Bronchial epithelial cell (primary cell): ENCODE results near the gene TMEM117. TPM values are rescaled to one million over a fixed set of nuclear protein-coding genes. Genes with fewer than 3 reads are reported as not detected.

Experiments used
- DNase-seq: peaks from one replicate; pipeline ENCODE4 v3.0.0-alpha.2; 2010; ENCODE audit warnings: low read depth
- FAIRE-seq: peaks from 2 replicates; lab custom pipeline; 2011; peaks lifted over from hg19 to GRCh38; lab: Jason Lieb, UNC
- H3K27me3 ChIP-seq: 2 replicates; pipeline ENCODE4 v1.5.1; 2011; ENCODE audit warnings: low read length; ENCODE audit not compliant: control insufficient read depth, insufficient read depth
- H3K36me3 ChIP-seq: 2 replicates; pipeline ENCODE4 v1.5.1; 2011; ENCODE audit warnings: low read length; ENCODE audit not compliant: control insufficient read depth, insufficient read depth
- H3K4me3 ChIP-seq: 2 replicates; pipeline ENCODE4 v1.5.1; 2011; ENCODE audit warnings: mild to moderate bottlenecking, low read depth, low read length, control low read depth
- total RNA-seq: library from RNA; depleted of rRNA; stranded (reverse); fragments of >200 nt; gene quantifications from 2 replicates; pipeline ENCODE4 v1.2.1, GENCODE V29; 2014
- TF ChIP-seq, protein P1 (sequence below): IDR thresholded peaks from 2 replicates; pipeline ENCODE4 v1.5.1; 2011; ENCODE audit warnings: mild to moderate bottlenecking, moderate library complexity, low read length, control low read depth, inconsistent platforms; ENCODE audit not compliant: insufficient read depth, severe bottlenecking

TMEM117 gene
- total RNA-seq, 1 donor from 2014 or later, result 6.6 TPM

DNA sequence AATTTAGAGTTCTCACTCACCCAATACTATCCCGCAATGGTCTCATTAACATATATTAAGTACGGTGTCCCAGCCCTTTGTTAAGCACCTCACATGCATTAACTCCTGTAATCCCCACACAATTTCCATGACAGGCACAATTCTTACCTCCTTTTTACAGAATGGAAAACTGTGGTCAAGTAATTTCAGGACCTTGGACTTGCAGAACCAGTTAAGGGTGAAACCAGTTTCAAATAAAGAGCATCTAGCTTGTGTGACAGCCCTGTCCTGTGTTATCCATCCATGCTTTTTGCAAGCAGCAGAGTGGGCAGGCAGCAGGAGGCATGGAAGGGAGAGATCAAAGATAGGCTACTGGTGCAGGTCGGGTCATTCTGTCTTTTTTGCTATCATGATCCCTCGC, 569.4 kb downstream of the TMEM117 start:
- Histone ChIP-seq H3K4me3 (no peak overlapping the region), H3K36me3 (no peaks in the 10 kb centered on the region), H3K27me3 (no peaks in the 10 kb centered on the region)
- DNase-seq (no peak), FAIRE-seq (no peak)
- TF ChIP-seq, protein P1, sequence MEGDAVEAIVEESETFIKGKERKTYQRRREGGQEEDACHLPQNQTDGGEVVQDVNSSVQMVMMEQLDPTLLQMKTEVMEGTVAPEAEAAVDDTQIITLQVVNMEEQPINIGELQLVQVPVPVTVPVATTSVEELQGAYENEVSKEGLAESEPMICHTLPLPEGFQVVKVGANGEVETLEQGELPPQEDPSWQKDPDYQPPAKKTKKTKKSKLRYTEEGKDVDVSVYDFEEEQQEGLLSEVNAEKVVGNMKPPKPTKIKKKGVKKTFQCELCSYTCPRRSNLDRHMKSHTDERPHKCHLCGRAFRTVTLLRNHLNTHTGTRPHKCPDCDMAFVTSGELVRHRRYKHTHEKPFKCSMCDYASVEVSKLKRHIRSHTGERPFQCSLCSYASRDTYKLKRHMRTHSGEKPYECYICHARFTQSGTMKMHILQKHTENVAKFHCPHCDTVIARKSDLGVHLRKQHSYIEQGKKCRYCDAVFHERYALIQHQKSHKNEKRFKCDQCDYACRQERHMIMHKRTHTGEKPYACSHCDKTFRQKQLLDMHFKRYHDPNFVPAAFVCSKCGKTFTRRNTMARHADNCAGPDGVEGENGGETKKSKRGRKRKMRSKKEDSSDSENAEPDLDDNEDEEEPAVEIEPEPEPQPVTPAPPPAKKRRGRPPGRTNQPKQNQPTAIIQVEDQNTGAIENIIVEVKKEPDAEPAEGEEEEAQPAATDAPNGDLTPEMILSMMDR, result no peak

- Histone ChIP-seq H3K27me3 (no peaks in the 10 kb centered on the region), H3K4me3 (no peak overlapping the region), H3K36me3 (no peaks in the 10 kb centered on the region)
- DNase-seq (no peak), FAIRE-seq (no peak)
- TF ChIP-seq, protein P1, result no peak
Measured at GRCh38 chr12:44422559-44422958, 586.7 kb downstream of the TMEM117 start.

DNA sequence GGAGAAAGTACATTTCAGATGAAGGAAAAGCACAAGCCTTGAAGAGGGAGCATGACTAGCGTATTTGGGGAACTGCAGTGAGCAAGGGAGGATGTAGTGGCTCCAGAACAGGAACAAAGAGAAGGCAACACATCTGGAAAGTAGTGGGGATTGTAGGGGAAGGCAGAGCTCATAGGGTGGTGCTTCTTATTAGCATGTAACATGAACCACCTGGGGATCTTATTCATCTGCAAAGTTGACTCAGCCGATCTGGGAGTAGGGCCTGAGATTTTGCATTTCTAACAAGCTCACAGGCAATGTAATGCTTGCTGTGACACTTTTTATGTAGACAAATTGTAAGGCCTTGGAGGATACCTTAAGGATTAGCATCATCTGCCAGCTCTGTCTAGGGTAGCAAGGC, 592.9 kb downstream of the TMEM117 start:
- H3K36me3 ChIP-seq, result no peaks in the 10 kb centered on the region
- DNase-seq (no peak), FAIRE-seq (no peak)
- TF ChIP-seq, protein P1, result no peak
- H3K27me3 ChIP-seq, result no peaks in the 10 kb centered on the region
- no peak overlapping the region for H3K4me3 ChIP-seq

- Histone ChIP-seq H3K27me3 (no peaks in the 10 kb centered on the region), H3K4me3 (no peak overlapping the region), H3K36me3 (no peaks in the 10 kb centered on the region)
- DNase-seq (no peak), FAIRE-seq (no peak)
- TF ChIP-seq, protein P1, result no peak
Measured at GRCh38 chr12:44431647-44432343, 595.9 kb downstream of the TMEM117 start.

GRCh38 chr12:44433659-44434058, 597.8 kb downstream of the TMEM117 start:
- Histone ChIP-seq H3K4me3 (no peak overlapping the region), H3K27me3 (no peaks in the 10 kb centered on the region), H3K36me3 (no peaks in the 10 kb centered on the region)
- DNase-seq (no peak), FAIRE-seq (no peak)
- TF ChIP-seq, protein P1, result no peak

GRCh38 chr12:44436756-44437155, 600.9 kb downstream of the TMEM117 start:
- Histone ChIP-seq H3K4me3 (no peak overlapping the region), H3K36me3 (no peaks in the 10 kb centered on the region), H3K27me3 (no peaks in the 10 kb centered on the region)
- no peak for FAIRE-seq
- TF ChIP-seq, protein P1, result no peak
- no peak for DNase-seq
